HuH-7.5 (cell line): ENCODE results near the gene ALOXE3.
"Not testable (repeated sequence)": the region's sequence is repeated elsewhere in the genome, so short reads cannot be mapped to it uniquely, and the experiment has no call there.

ENCODE experiments used
- DNase-seq: peaks from one replicate; pipeline ENCODE4 v3.0.0; 2011; ENCODE audit warnings: low spot score

The ALOXE3 gene

GRCh38 chr17:8091033-8091687 is 27.2 kb downstream of the ALOXE3 start:
- no peak for DNase-seq

GRCh38 chr17:8089728-8090127 is 28.6 kb downstream of the ALOXE3 start:
- no peak for DNase-seq

GRCh38 chr17:8087952-8088230 is 30.4 kb downstream of the ALOXE3 start:
- no peak for DNase-seq

GRCh38 chr17:8087075-8087951 is 31.0 kb downstream of the ALOXE3 start, which contains the start of gene ALOX12B:
Gene ALOX12B, minus strand, starts transcription at chr17:8087716. Its CDS starts 274 bp downstream, at chr17:8087442.
- no peak for DNase-seq

GRCh38 chr17:8084250-8084649 is 34.1 kb downstream of the ALOXE3 start:
- no peak for DNase-seq

GRCh38 chr17:8082292-8082691 is 36.0 kb downstream of the ALOXE3 start:
- DNase-seq, result no peak

GRCh38 chr17:8081876-8082275 is 36.4 kb downstream of the ALOXE3 start:
- DNase-seq, result no peak

GRCh38 chr17:8080799-8081219 is 37.5 kb downstream of the ALOXE3 start:
- no peak for DNase-seq

- DNase-seq, result no peak
Observed at GRCh38 chr17:8080208-8080798, 38.0 kb downstream of the ALOXE3 start.

- peak; percentile 87 for DNase-seq
Observed at GRCh38 chr17:8079291-8080207, 38.8 kb downstream of the ALOXE3 start.

GRCh38 chr17:8077939-8078338 is 40.4 kb downstream of the ALOXE3 start:
- not testable (repeated sequence) for DNase-seq

- no peak for DNase-seq
Observed at GRCh38 chr17:8076502-8077266, 41.6 kb downstream of the ALOXE3 start.

- DNase-seq, result no peak
Observed at GRCh38 chr17:8075574-8076342, 42.6 kb downstream of the ALOXE3 start.

- DNase-seq, result no peak
Observed at GRCh38 chr17:8075081-8075480, 43.2 kb downstream of the ALOXE3 start.

- DNase-seq, result no peak
Observed at GRCh38 chr17:8074554-8074953, 43.8 kb downstream of the ALOXE3 start.

- peak; percentile 87 for DNase-seq
Observed at GRCh38 chr17:8073627-8074484, 44.5 kb downstream of the ALOXE3 start.

GRCh38 chr17:8072729-8073461 is 45.4 kb downstream of the ALOXE3 start:
- DNase-seq, result no peak

- no peak for DNase-seq
Observed at GRCh38 chr17:8072341-8072728, 46.0 kb downstream of the ALOXE3 start.

- DNase-seq, result no peak
Observed at GRCh38 chr17:8071496-8071895, 46.8 kb downstream of the ALOXE3 start.
